ENCODE results near the gene OTC. TPM values are rescaled to one million over a fixed set of nuclear protein-coding genes. Genes with fewer than 3 reads are reported as not detected.

The OTC gene
- polyA plus RNA-seq (not detected in 2 replicates), polyA minus RNA-seq (not detected in 2 replicates)

DNA sequence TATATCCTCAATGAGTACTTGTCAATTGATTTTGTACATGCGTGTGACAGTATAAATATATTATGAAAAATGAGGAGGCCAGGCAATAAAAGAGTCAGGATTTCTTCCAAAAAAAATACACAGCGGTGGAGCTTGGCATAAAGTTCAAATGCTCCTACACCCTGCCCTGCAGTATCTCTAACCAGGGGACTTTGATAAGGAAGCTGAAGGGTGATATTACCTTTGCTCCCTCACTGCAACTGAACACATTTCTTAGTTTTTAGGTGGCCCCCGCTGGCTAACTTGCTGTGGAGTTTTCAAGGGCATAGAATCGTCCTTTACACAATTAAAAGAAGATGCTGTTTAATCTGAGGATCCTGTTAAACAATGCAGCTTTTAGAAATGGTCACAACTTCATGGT is at the start of gene OTC:
OTC (plus strand) TSS at position 243 of the 400 bp plus-strand sequence; CDS start at position 336, 93 bp downstream.
- H3K9me2 ChIP-seq (ENCODE audit: insufficient read depth, low read length) = no peaks in the 10 kb centered on the region
- H2AFZ ChIP-seq (ENCODE audit: low read depth, low read length) = no peak within 1 kb of the TSS
- no peaks in the 10 kb centered on the region for H3K27me3 ChIP-seq (ENCODE audit: insufficient read depth, low read depth, low read length)
- TF ChIP-seq, protein P1, sequence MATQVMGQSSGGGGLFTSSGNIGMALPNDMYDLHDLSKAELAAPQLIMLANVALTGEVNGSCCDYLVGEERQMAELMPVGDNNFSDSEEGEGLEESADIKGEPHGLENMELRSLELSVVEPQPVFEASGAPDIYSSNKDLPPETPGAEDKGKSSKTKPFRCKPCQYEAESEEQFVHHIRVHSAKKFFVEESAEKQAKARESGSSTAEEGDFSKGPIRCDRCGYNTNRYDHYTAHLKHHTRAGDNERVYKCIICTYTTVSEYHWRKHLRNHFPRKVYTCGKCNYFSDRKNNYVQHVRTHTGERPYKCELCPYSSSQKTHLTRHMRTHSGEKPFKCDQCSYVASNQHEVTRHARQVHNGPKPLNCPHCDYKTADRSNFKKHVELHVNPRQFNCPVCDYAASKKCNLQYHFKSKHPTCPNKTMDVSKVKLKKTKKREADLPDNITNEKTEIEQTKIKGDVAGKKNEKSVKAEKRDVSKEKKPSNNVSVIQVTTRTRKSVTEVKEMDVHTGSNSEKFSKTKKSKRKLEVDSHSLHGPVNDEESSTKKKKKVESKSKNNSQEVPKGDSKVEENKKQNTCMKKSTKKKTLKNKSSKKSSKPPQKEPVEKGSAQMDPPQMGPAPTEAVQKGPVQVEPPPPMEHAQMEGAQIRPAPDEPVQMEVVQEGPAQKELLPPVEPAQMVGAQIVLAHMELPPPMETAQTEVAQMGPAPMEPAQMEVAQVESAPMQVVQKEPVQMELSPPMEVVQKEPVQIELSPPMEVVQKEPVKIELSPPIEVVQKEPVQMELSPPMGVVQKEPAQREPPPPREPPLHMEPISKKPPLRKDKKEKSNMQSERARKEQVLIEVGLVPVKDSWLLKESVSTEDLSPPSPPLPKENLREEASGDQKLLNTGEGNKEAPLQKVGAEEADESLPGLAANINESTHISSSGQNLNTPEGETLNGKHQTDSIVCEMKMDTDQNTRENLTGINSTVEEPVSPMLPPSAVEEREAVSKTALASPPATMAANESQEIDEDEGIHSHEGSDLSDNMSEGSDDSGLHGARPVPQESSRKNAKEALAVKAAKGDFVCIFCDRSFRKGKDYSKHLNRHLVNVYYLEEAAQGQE (IDR thresholded peaks at IDR 0.05; ENCODE audit: borderline replicate concordance) = no peak
- TF ChIP-seq POLR2AphosphoS5 (IDR thresholded peaks at IDR 0.05) (no peak), SMC3 (conservative IDR thresholded peaks at IDR 0.05; ENCODE audit: poor library complexity) (no peak), CTCF (IDR thresholded peaks at IDR 0.05; ENCODE audit: poor library complexity, severe bottlenecking) (no peak), EZH2 (IDR thresholded peaks at IDR 0.05; ENCODE audit: borderline replicate concordance, insufficient read depth, low read length, poor library complexity, severe bottlenecking) (no peak), RAD21 (conservative IDR thresholded peaks at IDR 0.05) (no peak), TAF1 (IDR thresholded peaks at IDR 0.05; ENCODE audit: low read depth) (no peak), MXI1 (conservative IDR thresholded peaks at IDR 0.05; ENCODE audit: poor library complexity, severe bottlenecking) (no peak), EP300 (conservative IDR thresholded peaks at IDR 0.05; ENCODE audit: poor library complexity, severe bottlenecking) (no peak)
- no peak within 1 kb of the TSS for H3K27ac ChIP-seq (ENCODE audit: low read length)
- H3K79me2 ChIP-seq (replicated peaks; ENCODE audit: insufficient read depth, low read length) = no peaks in the 10 kb centered on the region
- H3K36me3 ChIP-seq (ENCODE audit: insufficient read depth, low read length) = no peaks in the 10 kb centered on the region
- no peaks in the 10 kb centered on the region for H4K20me1 ChIP-seq (ENCODE audit: insufficient read depth)
- H3K9me3 ChIP-seq (ENCODE audit: low read length) = no peaks in the 10 kb centered on the region
- H3K9ac ChIP-seq (ENCODE audit: low read length) = no peak within 1 kb of the TSS
- no peaks in the 10 kb centered on the region for H3F3A ChIP-seq (ENCODE audit: insufficient read depth, low read length, poor library complexity, severe bottlenecking)
- H3K4me2 ChIP-seq (ENCODE audit: low read length) = no peak within 1 kb of the TSS
- no peak within 1 kb of the TSS for H3K4me3 ChIP-seq (ENCODE audit: low read length)

DNA sequence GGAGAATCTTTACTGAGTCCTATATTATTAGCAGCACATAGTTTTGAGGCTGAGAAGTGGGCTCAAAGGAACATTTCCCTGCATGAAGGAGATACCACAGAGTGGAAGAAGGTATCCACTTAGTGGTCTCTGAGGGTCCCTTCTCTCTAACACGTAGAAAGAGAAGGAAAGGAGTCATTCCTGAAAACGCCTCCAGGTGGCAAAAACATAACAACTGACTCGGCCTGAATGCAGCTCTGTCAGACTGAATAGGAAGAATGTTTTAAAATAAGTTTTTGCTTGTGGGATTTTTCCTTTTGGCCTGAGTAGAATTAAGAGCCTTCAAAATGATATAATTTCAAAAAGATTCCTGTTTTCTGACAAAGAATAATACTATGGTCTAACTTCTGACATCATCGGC is 48.4 kb upstream of the OTC start:
- H3K27ac ChIP-seq (ENCODE audit: low read length) = no peak overlapping the region
- no peaks in the 10 kb centered on the region for H3K36me3 ChIP-seq (ENCODE audit: insufficient read depth, low read length)

More for the DNA sequence above, 48.4 kb upstream of the OTC start:
- TF ChIP-seq CTCF (IDR thresholded peaks at IDR 0.05; ENCODE audit: poor library complexity, severe bottlenecking) (peak; percentile 43), EP300 (conservative IDR thresholded peaks at IDR 0.05; ENCODE audit: poor library complexity, severe bottlenecking) (no peak), TAF1 (IDR thresholded peaks at IDR 0.05; ENCODE audit: low read depth) (no peak), RAD21 (conservative IDR thresholded peaks at IDR 0.05) (peak; percentile 36), EZH2 (IDR thresholded peaks at IDR 0.05; ENCODE audit: borderline replicate concordance, insufficient read depth, low read length, poor library complexity, severe bottlenecking) (no peak), MXI1 (conservative IDR thresholded peaks at IDR 0.05; ENCODE audit: poor library complexity, severe bottlenecking) (no peak), POLR2AphosphoS5 (IDR thresholded peaks at IDR 0.05) (no peak), SMC3 (conservative IDR thresholded peaks at IDR 0.05; ENCODE audit: poor library complexity) (no peak)
- TF ChIP-seq, protein P1 (IDR thresholded peaks at IDR 0.05; ENCODE audit: borderline replicate concordance) = no peak
- no peak overlapping the region for H3K4me2 ChIP-seq (ENCODE audit: low read length)
- no peak overlapping the region for H2AFZ ChIP-seq (ENCODE audit: low read depth, low read length)
- no peaks in the 10 kb centered on the region for H3K9me2 ChIP-seq (ENCODE audit: insufficient read depth, low read length)
- H3K9me3 ChIP-seq (ENCODE audit: low read length) = no peaks in the 10 kb centered on the region
- no peaks in the 10 kb centered on the region for H3K27me3 ChIP-seq (ENCODE audit: insufficient read depth, low read depth, low read length)
- no peaks in the 10 kb centered on the region for H3K79me2 ChIP-seq (replicated peaks; ENCODE audit: insufficient read depth, low read length)
- H3K9ac ChIP-seq (ENCODE audit: low read length) = no peak overlapping the region
- H3F3A ChIP-seq (ENCODE audit: insufficient read depth, low read length, poor library complexity, severe bottlenecking) = no peaks in the 10 kb centered on the region
- H4K20me1 ChIP-seq (ENCODE audit: insufficient read depth) = no peaks in the 10 kb centered on the region
- no peak overlapping the region for H3K4me3 ChIP-seq (ENCODE audit: low read length)
